NCI-H1092 (cell line): ENCODE results near the gene PTPN13.

Experiments used
- DNase-seq: peaks from one replicate; lab custom pipeline; 2025; lab: John Stamatoyannopoulos, UW

The PTPN13 gene

GRCh38 chr4:86592553-86593249 is 1.4 kb upstream of the PTPN13 start:
- no peak for DNase-seq

DNA sequence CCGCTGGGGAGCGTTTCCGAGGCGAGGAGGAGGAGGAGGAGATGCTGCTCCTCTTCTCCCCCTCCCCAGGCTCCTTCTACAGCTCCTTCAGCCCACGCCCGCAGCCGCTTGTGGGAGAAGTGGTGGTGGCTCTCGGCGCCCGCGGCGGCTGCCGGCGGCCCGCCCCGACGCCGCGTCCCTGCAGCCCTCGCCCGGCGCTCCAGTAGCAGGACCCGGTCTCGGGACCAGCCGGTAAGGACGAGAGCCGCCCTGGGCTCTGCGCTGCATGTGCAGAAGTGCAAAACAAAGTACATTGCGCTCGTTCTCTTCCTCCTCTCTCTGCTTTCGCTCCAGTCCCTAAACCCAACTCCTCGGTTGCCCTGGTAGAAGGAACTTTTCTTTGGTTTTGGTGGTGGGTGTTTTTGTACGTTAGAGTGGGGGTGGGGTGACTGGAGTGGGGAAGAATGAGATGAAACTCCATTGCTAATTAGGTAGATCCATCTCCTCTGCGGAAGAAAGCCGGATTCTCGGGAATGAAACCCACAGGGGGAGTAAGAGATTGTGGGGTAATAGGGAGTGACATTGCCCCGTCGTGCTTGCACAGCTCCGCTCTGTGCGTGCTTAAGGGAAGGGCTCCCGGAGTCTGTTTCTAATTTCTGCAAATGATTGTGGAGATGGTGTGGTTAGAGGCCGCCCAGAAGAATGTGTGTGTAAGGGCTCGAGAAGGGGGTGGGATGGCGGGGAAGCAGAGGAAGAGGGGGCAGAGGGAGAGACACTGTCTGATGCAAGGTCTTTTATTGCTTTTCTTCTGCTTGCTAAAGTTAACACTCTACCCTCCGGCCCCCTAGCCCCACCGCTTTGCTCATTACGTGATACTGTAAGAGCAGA is 677 bp downstream of the PTPN13 start:
- no peak for DNase-seq

DNA sequence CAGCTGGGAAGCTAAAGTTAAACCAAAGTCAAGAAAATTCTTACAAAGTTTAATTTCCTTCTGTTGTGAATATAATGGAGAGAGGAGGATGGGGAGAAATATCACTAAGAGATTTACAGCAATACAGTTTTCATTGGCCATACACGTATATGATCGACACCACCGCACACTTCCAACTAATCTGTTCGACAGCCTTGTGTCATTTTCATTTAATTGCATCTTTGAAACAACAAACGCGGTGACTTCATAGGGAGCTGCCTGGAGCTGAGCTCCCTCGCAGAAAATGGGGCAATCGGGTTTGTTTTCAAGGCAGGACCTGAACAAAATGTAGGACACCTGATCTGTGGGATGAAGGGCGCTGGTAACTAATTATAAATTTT is 1.3 kb downstream of the PTPN13 start:
- no peak for DNase-seq

DNA sequence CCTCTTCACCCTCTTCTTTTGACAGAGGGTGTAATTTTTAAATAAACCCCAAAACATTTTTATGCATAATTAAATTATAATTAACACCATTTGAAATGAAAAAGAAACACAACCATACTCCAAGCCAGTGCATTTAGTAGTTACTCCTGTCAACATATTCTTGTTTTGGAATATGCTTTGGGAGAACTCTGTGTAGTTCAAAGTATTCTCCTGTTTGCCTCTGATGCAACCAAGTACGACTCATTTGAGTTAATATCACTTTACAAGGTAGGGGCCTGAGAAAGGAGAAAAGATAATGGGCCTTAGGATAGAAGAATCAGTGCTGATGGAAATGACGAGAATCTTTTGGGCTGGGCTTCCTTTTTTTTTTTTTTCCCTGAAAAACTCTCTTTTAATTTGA is 2.7 kb downstream of the PTPN13 start:
- DNase-seq: no peak

DNA sequence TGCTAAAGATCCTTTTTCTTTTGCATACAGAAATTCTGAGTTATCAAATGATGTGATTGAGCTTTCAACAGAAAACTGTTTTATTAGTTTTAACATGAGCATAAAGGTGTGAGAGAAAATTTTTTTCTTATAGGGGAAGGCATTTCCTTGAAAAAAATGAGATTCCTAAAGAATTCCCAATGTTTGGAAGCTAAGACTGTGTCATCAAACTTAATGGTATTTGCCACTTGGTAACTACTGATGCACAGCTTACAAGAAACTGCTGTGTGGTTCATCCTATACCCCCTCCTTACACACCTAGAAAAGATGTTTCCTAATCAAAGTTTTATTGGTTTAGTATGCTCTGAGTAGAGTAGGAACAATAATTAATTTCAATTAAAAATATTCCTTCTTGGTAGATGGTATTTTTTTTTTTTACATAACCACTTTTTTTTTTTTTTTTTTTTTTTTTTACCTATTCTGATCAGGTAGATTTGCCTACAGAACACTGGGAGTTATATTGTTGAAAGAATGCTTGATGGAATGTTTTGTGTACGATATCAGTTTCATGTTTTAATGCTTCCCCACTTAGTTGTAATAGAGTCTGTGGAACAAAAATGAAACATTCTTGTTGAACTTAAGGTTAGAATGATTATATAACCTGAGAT is 6.0 kb downstream of the PTPN13 start:
- DNase-seq: no peak

GRCh38 chr4:86603311-86603885 is 9.3 kb downstream of the PTPN13 start:
- DNase-seq: no peak

- DNase-seq: no peak
These were observed 12.7 kb downstream of the PTPN13 start for GRCh38 chr4:86606809-86607208.

DNA sequence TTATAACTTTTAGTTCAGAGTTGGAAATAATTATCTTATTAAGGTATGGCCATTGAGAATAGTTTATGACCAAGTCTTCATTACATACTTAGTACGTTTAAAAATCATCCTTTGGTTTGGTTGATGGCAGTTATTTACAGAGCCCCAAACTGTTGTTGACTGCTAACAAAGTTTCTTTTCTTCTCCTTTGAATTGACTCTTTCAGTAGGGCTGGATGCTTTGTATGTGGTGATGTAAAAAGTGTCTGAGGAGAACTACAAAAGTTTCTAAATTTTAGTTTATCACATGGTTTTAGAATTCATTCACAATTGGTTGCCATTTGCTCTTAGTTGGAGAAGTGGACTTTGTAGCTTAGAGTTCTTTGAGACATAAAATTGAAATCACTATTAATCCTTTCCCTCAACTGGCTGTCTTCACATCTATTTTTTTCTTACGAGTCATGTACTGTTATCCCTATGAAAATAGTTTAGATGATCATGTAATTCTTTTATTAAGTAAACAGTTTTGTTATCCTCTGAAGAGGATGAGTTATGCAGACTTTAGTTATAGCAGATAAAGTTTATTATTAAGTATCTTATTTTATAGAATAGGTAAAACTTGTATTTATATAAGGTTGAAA is 14.8 kb downstream of the PTPN13 start:
- DNase-seq: no peak

GRCh38 chr4:86611757-86612156 is 17.6 kb downstream of the PTPN13 start:
- DNase-seq: no peak

- DNase-seq: no peak
These were observed 19.6 kb downstream of the PTPN13 start for GRCh38 chr4:86613734-86614133.

DNA sequence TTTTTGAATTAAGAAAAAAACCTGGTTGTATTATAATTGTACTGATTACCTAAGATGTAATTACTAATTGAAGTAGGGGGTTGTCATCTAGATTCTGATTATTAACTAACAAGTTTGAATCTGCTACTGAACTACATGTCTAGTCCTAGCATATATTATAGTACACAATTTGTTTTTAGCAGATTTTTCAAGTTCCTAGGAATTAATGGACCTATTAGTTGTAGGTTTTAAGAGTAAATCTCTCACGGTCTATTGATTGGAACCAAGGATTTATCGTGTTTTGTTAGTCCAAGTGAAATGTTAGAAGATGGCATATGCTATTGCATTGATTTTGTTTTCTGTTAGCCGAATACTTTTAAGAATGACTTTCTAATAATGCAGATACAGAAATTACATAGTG is 20.8 kb downstream of the PTPN13 start:
- no peak for DNase-seq

- DNase-seq: no peak
These were observed 21.4 kb downstream of the PTPN13 start for GRCh38 chr4:86615501-86615900.

- no peak for DNase-seq
These were observed 25.5 kb downstream of the PTPN13 start for GRCh38 chr4:86619656-86620055.

- DNase-seq: no peak
These were observed 27.3 kb downstream of the PTPN13 start for GRCh38 chr4:86621435-86621834.

- DNase-seq: no peak
These were observed 32.0 kb downstream of the PTPN13 start for GRCh38 chr4:86626066-86626465.

GRCh38 chr4:86627462-86628135 is 33.5 kb downstream of the PTPN13 start:
- no peak for DNase-seq

- DNase-seq: no peak
These were observed 36.5 kb downstream of the PTPN13 start for GRCh38 chr4:86630629-86631028.

DNA sequence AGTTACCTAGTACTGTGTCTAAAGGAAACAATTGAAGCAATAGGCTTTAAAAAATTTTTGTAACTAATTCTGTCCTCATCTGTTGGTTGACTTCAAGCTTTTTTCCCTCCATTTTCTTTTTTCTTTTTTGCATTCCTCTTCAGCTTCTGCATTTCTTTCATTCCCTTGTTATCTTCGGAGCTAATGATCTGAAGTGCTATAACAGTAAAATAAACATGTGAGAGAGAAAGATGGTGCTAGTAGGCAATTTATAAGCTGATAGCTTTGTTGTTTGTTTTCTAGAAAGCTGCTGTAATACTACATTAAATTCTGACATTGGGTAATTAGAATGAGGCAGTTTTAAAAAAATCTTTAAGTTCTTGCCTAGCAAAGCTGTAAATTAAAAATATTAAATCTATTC is 37.1 kb downstream of the PTPN13 start:
- no peak for DNase-seq

DNA sequence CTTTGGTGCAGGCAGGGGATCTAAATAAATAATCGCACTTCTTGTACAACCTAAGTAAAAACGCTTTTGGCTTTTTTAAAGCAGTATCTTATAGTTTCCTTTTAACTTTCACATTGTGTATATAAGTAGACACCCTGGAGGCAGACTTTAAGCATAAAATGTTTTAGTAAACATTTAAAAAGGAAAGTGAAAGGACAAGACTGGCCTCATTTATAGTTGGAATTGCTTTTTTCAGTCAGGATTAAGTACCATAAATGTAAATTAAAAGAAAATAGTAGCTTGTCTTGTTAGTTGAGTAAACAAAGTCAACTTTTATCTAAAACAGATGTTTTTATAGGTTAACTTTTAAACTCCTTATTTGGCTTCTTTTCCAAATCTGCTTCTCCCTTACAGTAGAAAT is 39.7 kb downstream of the PTPN13 start:
- no peak for DNase-seq

DNA sequence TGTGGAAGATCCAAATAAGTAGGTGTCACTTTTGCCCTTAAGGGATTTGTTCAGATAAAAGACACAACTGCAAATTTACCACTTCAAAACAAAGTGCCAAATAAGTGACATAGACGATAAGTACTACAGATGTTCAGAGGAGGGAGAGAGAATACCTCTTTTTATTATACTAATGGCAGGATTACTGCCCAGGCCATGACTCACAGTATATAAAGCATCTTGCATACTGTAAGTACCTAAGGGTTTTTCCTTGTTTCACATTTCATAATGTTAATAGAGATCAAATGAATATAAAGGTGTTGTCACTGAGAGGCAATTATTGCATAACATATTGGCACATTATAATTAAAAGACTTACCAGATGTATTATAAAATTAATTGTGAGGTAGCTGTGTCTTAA is 46.4 kb downstream of the PTPN13 start:
- DNase-seq: no peak

- DNase-seq: no peak
These were observed 47.5 kb downstream of the PTPN13 start for GRCh38 chr4:86641516-86642090.
